ENCODE data around the gene ZDHHC24.

GRCh38 chr11:66556086-66556485 lies 10.2 kb upstream of the ZDHHC24 start:
- TF ChIP-seq CTCF (IDR thresholded peaks at IDR 0.05) (no peak), POLR2A (IDR thresholded peaks at IDR 0.05) (no peak)

All from esophagus squamous epithelium (tissue), 4 donors.